Activated B cell treated with CpG ODN at 0.5 μM for 24 hours (primary cell): ENCODE results near the gene CDCP1. TPM values are rescaled to one million over a fixed set of nuclear protein-coding genes. Genes with fewer than 3 reads are reported as not detected.

Source experiments
- ATAC-seq: fragments of 200-7000 bp; cut with Tn5 transposase; one replicate; pipeline ENCODE4 v1.10.0; 2021; ENCODE audit warnings: low read depth, mild to moderate bottlenecking, moderate library complexity
- CTCF ChIA-PET: fragments of 350-600 bp; sonication (Branson Sonifier 250); formaldehyde crosslinking; loops from one replicate; lab custom pipeline; 2021; ENCODE audit warnings: antibody characterized with exemption; lab: Charles Lee
- POLR2A ChIA-PET: fragments of 350-600 bp; sonication (Branson Sonifier 250); formaldehyde crosslinking; loops from one replicate; lab custom pipeline; 2021; ENCODE audit warnings: antibody characterized with exemption; lab: Charles Lee
- DNase-seq: peaks from one replicate; pipeline ENCODE4 v3.0.0; 2022
- H3K27ac Mint-ChIP-seq: one replicate; pipeline ENCODE4 v1.8.0; 2020; ENCODE audit warnings: mixed read lengths
- H3K27me3 Mint-ChIP-seq: one replicate; pipeline ENCODE4 v1.8.0; 2021; ENCODE audit warnings: mixed read lengths
- H3K36me3 Mint-ChIP-seq: one replicate; pipeline ENCODE4 v1.8.0; 2021; ENCODE audit warnings: low read depth, mixed read lengths
- H3K4me1 Mint-ChIP-seq: one replicate; pipeline ENCODE4 v1.8.0; 2021; ENCODE audit warnings: mixed read lengths
- H3K4me3 Mint-ChIP-seq: one replicate; pipeline ENCODE4 v1.8.0; 2020; ENCODE audit warnings: mild to moderate bottlenecking, mixed read lengths
- H3K9me3 Mint-ChIP-seq: one replicate; pipeline ENCODE4 v1.8.0; 2020; ENCODE audit warnings: mixed read lengths
- intact Hi-C: fragments of 100-400 bp; cut with micrococcal nuclease; formaldehyde crosslinking; loops from one replicate; pipeline ENCODE4 v1.15.1; 2024
- total RNA-seq: library from RNA; stranded (reverse); gene quantifications from 2 replicates; pipeline ENCODE4 v1.2.3, GENCODE V29; 2022
- TF ChIP-seq, protein P1 (sequence below): fragments of 200-600 bp; IDR thresholded peaks from one replicate; pipeline ENCODE4 v1.8.0; 2022; ENCODE audit warnings: antibody characterized with exemption, mild to moderate bottlenecking

Gene CDCP1
- total RNA-seq, 1 donor from 2014 or later: not detected

DNA sequence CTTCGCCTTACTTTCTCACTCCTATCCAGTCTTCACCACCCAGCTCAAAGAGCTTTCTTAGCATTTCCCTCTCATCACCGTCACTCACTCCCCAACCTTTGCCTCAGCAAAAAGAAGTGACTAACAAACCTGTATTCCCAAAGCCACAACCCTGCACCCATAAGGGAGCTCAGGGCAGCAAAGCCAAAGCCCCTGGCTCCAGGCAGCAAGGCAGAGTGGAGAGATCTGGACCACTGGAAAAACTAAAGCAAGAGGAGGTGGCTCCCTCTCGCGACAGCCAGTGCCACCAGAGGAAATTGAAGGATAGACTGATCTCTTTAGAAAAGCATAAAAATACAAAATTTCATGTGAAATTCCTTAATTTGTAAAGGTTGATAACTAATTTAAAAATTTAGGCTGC, 25.1 kb upstream of the CDCP1 start:
- H3K9me3 Mint-ChIP-seq: no peaks in the 10 kb centered on the region
- ATAC-seq (no peak), DNase-seq (no peak)
- TF ChIP-seq, protein P1, sequence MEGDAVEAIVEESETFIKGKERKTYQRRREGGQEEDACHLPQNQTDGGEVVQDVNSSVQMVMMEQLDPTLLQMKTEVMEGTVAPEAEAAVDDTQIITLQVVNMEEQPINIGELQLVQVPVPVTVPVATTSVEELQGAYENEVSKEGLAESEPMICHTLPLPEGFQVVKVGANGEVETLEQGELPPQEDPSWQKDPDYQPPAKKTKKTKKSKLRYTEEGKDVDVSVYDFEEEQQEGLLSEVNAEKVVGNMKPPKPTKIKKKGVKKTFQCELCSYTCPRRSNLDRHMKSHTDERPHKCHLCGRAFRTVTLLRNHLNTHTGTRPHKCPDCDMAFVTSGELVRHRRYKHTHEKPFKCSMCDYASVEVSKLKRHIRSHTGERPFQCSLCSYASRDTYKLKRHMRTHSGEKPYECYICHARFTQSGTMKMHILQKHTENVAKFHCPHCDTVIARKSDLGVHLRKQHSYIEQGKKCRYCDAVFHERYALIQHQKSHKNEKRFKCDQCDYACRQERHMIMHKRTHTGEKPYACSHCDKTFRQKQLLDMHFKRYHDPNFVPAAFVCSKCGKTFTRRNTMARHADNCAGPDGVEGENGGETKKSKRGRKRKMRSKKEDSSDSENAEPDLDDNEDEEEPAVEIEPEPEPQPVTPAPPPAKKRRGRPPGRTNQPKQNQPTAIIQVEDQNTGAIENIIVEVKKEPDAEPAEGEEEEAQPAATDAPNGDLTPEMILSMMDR: no peak
- peaks cover 8% of the 10 kb centered on the region for H3K4me1 Mint-ChIP-seq
- H3K4me3 Mint-ChIP-seq: no peak overlapping the region
- H3K36me3 Mint-ChIP-seq: no peaks in the 10 kb centered on the region
- CTCF ChIA-PET: no interaction called here
- peaks cover 15% of the 10 kb centered on the region for H3K27me3 Mint-ChIP-seq
- intact Hi-C loops: no loop called here
- no peak overlapping the region for H3K27ac Mint-ChIP-seq
- POLR2A ChIA-PET: no interaction called here

DNA sequence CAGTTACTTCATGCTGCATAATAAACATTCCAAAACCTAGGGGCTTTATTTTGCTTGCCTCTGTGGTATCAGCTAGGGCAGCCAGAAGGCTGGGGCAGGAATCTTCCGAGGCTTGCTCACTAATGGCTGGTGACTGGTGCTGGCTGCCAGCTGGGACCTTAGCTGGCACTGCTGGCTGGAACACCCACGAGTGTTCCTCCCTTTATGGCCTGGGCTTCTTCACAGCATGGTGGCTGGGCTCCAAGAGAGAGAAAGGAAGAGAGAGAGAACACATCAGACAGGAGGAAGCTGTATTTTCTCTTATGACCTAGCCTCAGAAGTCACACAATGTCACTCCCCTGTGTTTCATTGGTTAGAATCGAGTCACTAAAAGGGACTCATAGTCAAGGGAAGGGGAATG, 23.9 kb upstream of the CDCP1 start:
- peaks cover 8% of the 10 kb centered on the region for H3K4me1 Mint-ChIP-seq
- ChIA-PET CTCF (no interaction called here), POLR2A (no interaction called here)
- H3K4me3 Mint-ChIP-seq: no peak overlapping the region
- TF ChIP-seq, protein P1: no peak
- H3K36me3 Mint-ChIP-seq: no peaks in the 10 kb centered on the region
- H3K9me3 Mint-ChIP-seq: no peaks in the 10 kb centered on the region
- no peak overlapping the region for H3K27ac Mint-ChIP-seq
- no peak for DNase-seq
- intact Hi-C loops: no loop called here
- no peak for ATAC-seq
- peaks cover 15% of the 10 kb centered on the region for H3K27me3 Mint-ChIP-seq

DNA sequence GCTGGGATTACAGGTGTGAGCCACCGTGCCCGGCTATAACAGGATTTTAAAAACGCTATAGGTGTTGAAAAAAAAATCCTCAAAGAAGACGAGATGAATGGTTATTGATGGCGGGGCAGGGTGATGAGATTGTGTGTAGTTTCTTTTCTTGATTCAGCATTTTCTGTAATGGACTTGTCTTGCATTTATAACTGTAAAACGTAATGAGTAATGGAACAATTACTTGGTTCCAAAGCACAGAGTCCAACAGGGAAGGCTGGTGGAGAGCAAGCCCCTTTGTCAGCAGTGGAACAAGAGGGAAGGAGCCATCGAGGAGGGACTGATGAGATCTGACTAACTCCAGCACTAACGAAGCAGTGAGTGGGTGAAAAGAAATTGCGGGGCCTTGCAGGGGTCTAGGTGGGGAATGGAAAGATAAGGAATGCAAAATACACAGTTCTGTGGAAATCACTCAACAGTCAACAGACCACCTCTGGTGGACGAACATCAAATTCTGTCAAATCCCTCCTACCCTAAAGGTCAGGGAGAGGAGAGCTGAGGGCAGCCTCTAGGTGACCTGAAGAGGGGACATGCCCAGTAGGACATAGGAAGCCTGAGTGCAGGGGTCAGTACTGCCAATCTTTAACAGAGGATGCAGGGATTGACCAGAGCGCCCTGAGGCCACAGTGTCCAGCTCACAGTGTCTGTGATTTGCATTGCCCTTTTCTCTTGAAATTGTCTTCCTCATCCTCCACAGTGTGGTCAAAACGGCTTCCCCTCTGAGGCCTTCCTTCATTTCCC, 23.1 kb upstream of the CDCP1 start:
- H3K4me3 Mint-ChIP-seq: no peak overlapping the region
- POLR2A ChIA-PET: no interaction called here
- H3K36me3 Mint-ChIP-seq: no peaks in the 10 kb centered on the region
- CTCF ChIA-PET: no interaction called here
- peaks cover 9% of the 10 kb centered on the region for H3K4me1 Mint-ChIP-seq
- DNase-seq: no peak
- intact Hi-C loops: no loop called here
- H3K27me3 Mint-ChIP-seq: peaks cover 15% of the 10 kb centered on the region
- TF ChIP-seq, protein P1: no peak
- no peaks in the 10 kb centered on the region for H3K9me3 Mint-ChIP-seq
- no peak overlapping the region for H3K27ac Mint-ChIP-seq
- no peak for ATAC-seq

DNA sequence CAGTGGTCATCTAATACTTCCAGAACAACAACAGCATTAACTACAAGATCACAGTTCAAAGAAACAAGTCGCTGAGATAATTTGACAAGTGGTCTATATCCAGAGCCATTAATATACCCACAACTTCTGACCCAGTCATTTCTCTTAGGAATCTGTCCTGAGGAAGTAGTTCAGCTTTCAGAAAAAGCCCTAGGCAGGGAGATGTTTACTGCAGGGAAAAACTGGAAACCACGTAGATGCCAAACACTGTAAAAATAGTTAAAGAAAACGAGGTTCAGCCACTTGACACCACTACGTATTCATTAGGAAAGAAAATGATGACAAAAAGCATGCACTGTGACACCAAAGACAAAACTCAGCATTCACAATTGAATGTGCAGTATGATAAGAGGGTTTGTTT, 22.3 kb upstream of the CDCP1 start:
- intact Hi-C loops: no loop called here
- Mint-ChIP-seq H3K4me3 (no peak overlapping the region), H3K9me3 (no peaks in the 10 kb centered on the region), H3K27ac (no peak overlapping the region), H3K4me1 (peaks cover 16% of the 10 kb centered on the region), H3K27me3 (peaks cover 15% of the 10 kb centered on the region), H3K36me3 (no peaks in the 10 kb centered on the region)
- ATAC-seq: no peak
- TF ChIP-seq, protein P1: no peak
- CTCF ChIA-PET: interaction anchor here (0.6 kb wide), 1 partner anchor 615 kb away, joined by 3 read pairs; no protein-coding TSS in a partner anchor
- no peak for DNase-seq
- POLR2A ChIA-PET: no interaction called here

DNA sequence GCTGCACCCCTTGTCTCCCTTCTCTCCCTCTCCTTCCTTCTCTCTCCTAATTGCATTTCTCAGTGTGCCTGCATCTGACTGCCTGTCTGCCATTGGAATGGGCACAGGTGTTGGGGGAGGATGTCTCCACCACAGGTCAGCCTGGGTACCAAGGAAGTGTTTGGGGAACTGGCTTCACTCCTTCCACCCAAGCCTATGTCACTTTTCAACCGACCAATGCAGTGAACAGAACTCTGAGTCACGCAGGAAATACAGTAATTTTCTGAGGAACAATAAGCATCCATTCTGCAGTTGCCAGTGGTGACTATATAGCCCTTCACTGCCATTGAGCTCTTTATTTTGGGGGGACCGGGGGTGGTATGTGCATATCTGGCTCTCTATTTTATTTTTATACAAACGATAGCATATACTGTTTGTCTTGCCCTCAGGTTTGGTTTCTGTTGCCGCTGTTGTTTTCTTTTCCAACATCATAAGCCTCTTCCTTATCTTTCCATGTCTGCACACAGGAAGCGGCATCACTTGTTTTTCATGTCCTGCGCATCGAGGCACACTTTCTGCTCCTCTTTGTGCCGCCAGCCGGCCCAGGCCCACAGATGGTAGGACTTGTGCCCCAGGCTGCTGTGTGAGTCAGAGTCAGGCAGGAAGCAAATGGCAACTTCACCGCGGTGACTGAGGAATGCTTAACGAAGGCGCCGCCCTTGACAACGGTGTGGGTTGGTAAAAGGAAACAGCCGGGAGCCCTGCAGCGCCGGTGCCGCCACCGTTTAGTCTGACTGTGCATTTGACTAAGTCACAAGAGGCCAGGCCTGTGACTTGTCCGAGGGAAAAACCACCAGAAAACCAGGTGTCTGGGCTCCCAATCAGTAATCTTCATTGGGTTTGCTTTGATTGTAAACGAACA, 21.1 kb upstream of the CDCP1 start:
- H3K4me3 Mint-ChIP-seq: no peak overlapping the region
- CTCF ChIA-PET: interaction anchor here (0.6 to 0.9 kb wide), 2 partner anchors 126 to 614 kb away, joined by 3 read pairs; no protein-coding TSS in a partner anchor
- no peaks in the 10 kb centered on the region for H3K9me3 Mint-ChIP-seq
- H3K4me1 Mint-ChIP-seq: peaks cover 20% of the 10 kb centered on the region
- ATAC-seq: peak; percentile 75
- POLR2A ChIA-PET: no interaction called here
- H3K27ac Mint-ChIP-seq: no peak overlapping the region
- intact Hi-C loops: no loop called here
- peaks cover 14% of the 10 kb centered on the region for H3K27me3 Mint-ChIP-seq
- TF ChIP-seq, protein P1: no peak
- no peaks in the 10 kb centered on the region for H3K36me3 Mint-ChIP-seq
- no peak for DNase-seq
